Choroid plexus epithelial cell (primary cell): Measurements from ENCODE around the gene TRAPPC10.

Experiments used
- DNase-seq: peaks from one replicate; pipeline ENCODE4 v3.0.0-alpha.2; 2010; ENCODE audit warnings: low read depth
- H3K4me3 ChIP-seq: 2 replicates; pipeline ENCODE4 v1.5.1; 2011; ENCODE audit warnings: low read depth, mild to moderate bottlenecking, control low read depth, low read length, moderate library complexity
- CTCF ChIP-seq: conservative IDR thresholded peaks from 2 replicates; pipeline ENCODE4 v1.5.1; 2011; ENCODE audit warnings: low read depth, mild to moderate bottlenecking, control low read depth, inconsistent platforms, low read length, moderate library complexity

TRAPPC10 gene

DNA sequence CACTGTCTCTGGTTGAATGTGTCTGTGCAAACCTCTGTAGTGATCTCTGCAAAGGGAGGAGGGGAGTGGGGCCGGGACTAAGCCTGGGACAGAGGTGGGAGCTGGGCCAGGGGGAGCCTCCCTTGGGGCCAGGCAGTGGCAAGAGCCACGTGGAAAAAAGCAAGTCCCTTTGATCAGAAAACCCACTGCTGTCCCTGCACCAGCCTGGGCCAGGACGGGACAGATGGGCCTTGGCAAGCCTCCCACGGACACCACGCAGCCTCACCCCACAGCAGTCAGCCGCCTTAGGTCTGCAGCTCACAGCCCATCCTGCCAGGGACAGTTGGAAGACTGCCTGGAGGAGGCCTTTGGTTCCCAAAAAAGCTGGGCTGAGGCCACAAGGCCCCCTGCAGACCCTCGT is 11.7 kb upstream of the TRAPPC10 start:
- no peak overlapping the region for H3K4me3 ChIP-seq
- no peak for DNase-seq
- TF ChIP-seq CTCF: no peak

DNA sequence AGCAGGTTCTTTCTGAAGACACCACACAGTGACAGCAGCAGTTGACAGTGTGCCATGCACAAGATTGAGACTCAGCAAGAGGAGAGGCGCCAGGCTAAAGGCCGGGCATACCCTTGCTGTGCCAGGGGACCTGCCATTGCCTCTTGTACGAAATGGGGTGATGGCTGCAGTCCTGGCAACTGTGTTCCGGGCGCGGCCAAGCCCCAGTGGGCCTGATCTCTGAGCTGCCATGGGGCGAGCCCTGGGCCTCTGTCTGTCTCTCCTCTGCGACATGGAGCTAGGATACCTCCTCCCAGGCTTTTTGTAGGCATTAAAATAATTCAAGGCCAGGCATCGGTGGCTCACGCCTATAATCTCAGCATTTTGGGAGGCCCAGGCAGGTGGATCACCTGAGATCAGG is 9.6 kb upstream of the TRAPPC10 start:
- H3K4me3 ChIP-seq: no peak overlapping the region
- no peak for TF ChIP-seq CTCF
- DNase-seq: no peak

- H3K4me3 ChIP-seq: no peak overlapping the region
- DNase-seq: no peak
- no peak for TF ChIP-seq CTCF
These were observed 8.7 kb upstream of the TRAPPC10 start for GRCh38 chr21:44003307-44003966.

DNA sequence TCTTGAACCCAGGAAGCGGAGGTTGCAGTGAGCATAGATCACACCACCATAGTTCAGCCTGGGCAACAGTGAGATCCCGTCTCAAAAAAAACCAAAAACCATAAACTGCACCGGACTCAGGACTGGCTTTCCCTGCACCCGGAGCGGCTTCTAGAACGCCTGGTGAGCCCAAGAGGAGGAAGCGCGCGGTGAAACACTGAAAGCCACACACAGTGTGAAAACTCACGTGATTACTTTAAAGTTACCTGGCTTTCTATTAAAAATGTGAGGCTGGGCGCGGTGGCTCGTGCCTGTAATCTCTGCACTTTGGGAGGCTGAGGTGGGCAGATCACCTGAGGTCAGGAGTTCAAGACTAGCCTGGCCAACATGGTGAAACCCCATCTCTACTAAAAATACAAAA is 7.0 kb upstream of the TRAPPC10 start:
- no peak overlapping the region for H3K4me3 ChIP-seq
- no peak for TF ChIP-seq CTCF
- DNase-seq: no peak

- H3K4me3 ChIP-seq: no peak overlapping the region
- no peak for DNase-seq
- TF ChIP-seq CTCF: no peak
These were observed 6.5 kb upstream of the TRAPPC10 start for GRCh38 chr21:44005593-44005992.

DNA sequence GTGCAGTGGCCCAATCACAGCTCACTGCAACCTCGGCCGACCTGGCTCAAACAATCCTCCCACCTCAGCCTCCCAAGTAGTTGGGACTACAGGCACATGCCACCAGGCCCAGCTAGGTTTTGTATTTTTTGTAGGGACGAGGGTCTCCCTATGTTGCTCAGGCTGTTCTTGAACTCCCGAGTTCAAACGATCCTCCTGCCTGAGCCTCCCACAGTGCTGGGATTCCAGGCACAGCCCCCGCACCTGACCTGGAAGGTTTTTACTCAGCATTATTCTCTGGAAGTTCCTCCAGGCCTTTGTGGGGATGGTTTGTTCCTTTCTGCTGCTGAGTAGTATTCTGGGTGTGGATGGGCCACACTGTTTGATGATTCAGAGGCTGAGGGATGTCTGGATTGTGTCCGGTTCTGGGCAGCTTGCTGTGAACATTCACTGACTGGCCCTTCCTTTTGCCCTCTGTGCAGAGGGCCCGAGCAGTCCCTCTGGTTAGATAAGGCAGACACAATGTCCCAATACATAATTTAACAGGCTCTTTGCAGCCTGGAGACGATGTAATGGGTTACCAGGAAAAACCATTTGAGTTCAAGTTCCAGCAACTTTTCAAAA is 6.0 kb upstream of the TRAPPC10 start:
- no peak for TF ChIP-seq CTCF
- DNase-seq: peak; percentile 93
- H3K4me3 ChIP-seq: no peak overlapping the region

DNA sequence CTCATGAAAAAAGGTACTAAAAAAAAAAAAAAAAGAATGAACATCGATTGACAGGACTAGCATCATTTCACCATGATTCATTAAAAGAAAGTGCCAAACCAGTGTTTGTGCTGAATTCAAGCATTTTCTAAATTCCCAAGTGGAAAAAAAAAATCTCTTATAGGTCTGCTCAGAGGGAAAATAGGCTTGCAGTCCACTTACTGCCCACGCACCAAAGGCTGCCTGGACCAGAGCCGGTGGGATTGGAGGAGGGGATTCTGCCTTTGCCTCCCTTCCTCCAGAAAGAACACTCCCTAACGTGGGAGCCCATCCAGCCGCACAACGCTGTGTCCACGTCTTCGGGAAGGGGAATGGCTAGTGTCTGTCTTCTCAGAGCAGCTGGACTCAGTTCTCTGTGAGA is 5.5 kb upstream of the TRAPPC10 start:
- DNase-seq: peak; percentile 70
- TF ChIP-seq CTCF: no peak
- no peak overlapping the region for H3K4me3 ChIP-seq
